ENCODE measurements around the gene CSAD. TPM values are rescaled to one million over a fixed set of nuclear protein-coding genes. Genes with fewer than 3 reads are reported as not detected.
A peak's percentile ranks its signal among the peaks of the same experiment; 100 is the strongest.

Gene CSAD
- total and polyA plus RNA-seq, 2 of the 13 experiments (the other 11 are each of a cell fraction or from before 2014, with no cell fraction given): 7.2 to 23.5 TPM

DNA sequence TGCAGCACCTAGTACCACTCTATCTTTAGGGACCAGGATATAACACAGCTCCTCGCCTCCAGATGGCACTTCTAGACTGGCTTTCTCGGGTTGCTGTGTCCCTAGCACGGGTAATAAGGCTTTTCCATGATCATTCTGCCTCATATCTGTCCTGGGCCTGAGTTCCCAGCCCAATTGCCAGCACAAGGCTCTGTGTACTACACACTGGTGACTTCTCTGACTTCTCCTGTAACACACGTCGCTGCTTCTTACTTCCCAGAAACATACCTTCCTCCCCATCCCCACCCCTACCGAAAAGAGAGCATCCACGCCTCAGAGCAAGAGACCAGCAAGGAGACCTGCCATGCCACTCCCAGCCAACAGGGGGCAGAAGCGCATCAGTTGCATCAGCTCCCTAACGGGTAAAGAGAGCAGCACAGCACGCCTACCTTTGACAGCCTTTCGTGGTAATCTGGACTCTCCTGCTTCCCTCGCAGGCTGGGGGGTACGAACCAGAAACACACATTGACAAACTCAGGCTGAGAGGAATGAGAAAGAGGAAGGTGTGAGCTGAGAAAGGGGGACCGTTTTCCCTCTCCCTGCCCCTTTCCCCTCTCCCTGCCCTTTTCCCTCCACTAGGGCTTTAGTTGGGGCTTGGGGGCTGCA is 21.4 kb downstream of the CSAD start (continued):
- TF ChIP-seq MTF2 (CRISPR knock-in tag; IDR thresholded peaks at IDR 0.05; ENCODE audit: borderline replicate concordance) (no peak), RXRB (CRISPR knock-in tag; IDR thresholded peaks at IDR 0.05; ENCODE audit: borderline replicate concordance) (no peak), CENPBD1 (CRISPR knock-in tag; IDR thresholded peaks at IDR 0.05; ENCODE audit: borderline replicate concordance, low read depth) (no peak), NR2C2 (CRISPR knock-in tag; IDR thresholded peaks at IDR 0.05; ENCODE audit: borderline replicate concordance) (peak; percentile 52; the same call in 1 of the 2 replicates), ZNF605 (CRISPR knock-in tag; IDR thresholded peaks at IDR 0.05) (no peak; the same call in 1 of the 2 replicates), HINFP (CRISPR knock-in tag; IDR thresholded peaks at IDR 0.05; ENCODE audit: low read depth) (peak; percentile 81; the same call in 1 of the 2 replicates), ZNF496 (CRISPR knock-in tag; IDR thresholded peaks at IDR 0.05; ENCODE audit: insufficient replicate concordance) (no peak), TCF12 (IDR thresholded peaks at IDR 0.05) (no peak), TCF12 (CRISPR knock-in tag; IDR thresholded peaks at IDR 0.05) (no peak), MIXL1 (CRISPR knock-in tag; IDR thresholded peaks at IDR 0.05) (0 out of 2 replicates have a peak, but pooled peaks have one; percentile 54), ZNF724P (CRISPR knock-in tag; IDR thresholded peaks at IDR 0.05; ENCODE audit: borderline replicate concordance) (no peak), ZNF367 (CRISPR knock-in tag; IDR thresholded peaks at IDR 0.05; ENCODE audit: borderline replicate concordance) (no peak), FOSL2 (CRISPR knock-in tag; IDR thresholded peaks at IDR 0.05) (0 out of 2 replicates have a peak, but pooled peaks have one; percentile 10), ZNF788 (CRISPR knock-in tag; IDR thresholded peaks at IDR 0.05; ENCODE audit: borderline replicate concordance) (0 out of 2 replicates have a peak, but pooled peaks have one; percentile 19)
- TF ChIP-seq, protein P1, sequence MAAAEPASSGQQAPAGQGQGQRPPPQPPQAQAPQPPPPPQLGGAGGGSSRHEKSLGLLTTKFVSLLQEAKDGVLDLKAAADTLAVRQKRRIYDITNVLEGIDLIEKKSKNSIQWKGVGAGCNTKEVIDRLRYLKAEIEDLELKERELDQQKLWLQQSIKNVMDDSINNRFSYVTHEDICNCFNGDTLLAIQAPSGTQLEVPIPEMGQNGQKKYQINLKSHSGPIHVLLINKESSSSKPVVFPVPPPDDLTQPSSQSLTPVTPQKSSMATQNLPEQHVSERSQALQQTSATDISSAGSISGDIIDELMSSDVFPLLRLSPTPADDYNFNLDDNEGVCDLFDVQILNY (CRISPR knock-in tag; conservative IDR thresholded peaks at IDR 0.05): no peak
- TF ChIP-seq, protein P2, sequence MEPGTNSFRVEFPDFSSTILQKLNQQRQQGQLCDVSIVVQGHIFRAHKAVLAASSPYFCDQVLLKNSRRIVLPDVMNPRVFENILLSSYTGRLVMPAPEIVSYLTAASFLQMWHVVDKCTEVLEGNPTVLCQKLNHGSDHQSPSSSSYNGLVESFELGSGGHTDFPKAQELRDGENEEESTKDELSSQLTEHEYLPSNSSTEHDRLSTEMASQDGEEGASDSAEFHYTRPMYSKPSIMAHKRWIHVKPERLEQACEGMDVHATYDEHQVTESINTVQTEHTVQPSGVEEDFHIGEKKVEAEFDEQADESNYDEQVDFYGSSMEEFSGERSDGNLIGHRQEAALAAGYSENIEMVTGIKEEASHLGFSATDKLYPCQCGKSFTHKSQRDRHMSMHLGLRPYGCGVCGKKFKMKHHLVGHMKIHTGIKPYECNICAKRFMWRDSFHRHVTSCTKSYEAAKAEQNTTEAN (CRISPR knock-in tag; conservative IDR thresholded peaks at IDR 0.05): no peak
- TF ChIP-seq, protein P3, sequence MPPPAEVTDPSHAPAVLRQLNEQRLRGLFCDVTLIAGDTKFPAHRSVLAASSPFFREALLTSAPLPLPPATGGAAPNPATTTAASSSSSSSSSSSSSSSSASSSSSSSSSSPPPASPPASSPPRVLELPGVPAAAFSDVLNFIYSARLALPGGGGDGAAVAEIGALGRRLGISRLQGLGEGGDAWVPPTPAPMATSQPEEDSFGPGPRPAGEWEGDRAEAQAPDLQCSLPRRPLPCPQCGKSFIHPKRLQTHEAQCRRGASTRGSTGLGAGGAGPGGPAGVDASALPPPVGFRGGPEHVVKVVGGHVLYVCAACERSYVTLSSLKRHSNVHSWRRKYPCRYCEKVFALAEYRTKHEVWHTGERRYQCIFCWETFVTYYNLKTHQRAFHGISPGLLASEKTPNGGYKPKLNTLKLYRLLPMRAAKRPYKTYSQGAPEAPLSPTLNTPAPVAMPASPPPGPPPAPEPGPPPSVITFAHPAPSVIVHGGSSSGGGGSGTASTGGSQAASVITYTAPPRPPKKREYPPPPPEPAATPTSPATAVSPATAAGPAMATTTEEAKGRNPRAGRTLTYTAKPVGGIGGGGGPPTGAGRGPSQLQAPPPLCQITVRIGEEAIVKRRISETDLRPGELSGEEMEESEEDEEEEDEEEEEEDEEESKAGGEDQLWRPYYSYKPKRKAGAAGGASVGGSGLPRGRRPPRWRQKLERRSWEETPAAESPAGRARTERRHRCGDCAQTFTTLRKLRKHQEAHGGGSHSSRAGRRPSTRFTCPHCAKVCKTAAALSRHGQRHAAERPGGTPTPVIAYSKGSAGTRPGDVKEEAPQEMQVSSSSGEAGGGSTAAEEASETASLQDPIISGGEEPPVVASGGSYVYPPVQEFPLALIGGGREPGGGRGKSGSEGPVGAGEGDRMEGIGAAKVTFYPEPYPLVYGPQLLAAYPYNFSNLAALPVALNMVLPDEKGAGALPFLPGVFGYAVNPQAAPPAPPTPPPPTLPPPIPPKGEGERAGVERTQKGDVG (CRISPR knock-in tag; IDR thresholded peaks at IDR 0.05; ENCODE audit: borderline replicate concordance): peak; percentile 42; the same call in 1 of the 2 replicates
- TF ChIP-seq, protein P4, sequence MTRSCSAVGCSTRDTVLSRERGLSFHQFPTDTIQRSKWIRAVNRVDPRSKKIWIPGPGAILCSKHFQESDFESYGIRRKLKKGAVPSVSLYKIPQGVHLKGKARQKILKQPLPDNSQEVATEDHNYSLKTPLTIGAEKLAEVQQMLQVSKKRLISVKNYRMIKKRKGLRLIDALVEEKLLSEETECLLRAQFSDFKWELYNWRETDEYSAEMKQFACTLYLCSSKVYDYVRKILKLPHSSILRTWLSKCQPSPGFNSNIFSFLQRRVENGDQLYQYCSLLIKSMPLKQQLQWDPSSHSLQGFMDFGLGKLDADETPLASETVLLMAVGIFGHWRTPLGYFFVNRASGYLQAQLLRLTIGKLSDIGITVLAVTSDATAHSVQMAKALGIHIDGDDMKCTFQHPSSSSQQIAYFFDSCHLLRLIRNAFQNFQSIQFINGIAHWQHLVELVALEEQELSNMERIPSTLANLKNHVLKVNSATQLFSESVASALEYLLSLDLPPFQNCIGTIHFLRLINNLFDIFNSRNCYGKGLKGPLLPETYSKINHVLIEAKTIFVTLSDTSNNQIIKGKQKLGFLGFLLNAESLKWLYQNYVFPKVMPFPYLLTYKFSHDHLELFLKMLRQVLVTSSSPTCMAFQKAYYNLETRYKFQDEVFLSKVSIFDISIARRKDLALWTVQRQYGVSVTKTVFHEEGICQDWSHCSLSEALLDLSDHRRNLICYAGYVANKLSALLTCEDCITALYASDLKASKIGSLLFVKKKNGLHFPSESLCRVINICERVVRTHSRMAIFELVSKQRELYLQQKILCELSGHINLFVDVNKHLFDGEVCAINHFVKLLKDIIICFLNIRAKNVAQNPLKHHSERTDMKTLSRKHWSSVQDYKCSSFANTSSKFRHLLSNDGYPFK (CRISPR knock-in tag; IDR thresholded peaks at IDR 0.05; ENCODE audit: borderline replicate concordance): peak; percentile 48; the same call in 1 of the 2 replicates

Data from HepG2 (cell line).